NCI-H146 (cell line): ENCODE results near the gene IQCK.
A peak's percentile ranks its signal among the peaks of the same experiment; 100 is the strongest.

Experiments used
- DNase-seq: peaks from one replicate; lab custom pipeline; 2025; lab: John Stamatoyannopoulos, UW

The IQCK gene

DNA sequence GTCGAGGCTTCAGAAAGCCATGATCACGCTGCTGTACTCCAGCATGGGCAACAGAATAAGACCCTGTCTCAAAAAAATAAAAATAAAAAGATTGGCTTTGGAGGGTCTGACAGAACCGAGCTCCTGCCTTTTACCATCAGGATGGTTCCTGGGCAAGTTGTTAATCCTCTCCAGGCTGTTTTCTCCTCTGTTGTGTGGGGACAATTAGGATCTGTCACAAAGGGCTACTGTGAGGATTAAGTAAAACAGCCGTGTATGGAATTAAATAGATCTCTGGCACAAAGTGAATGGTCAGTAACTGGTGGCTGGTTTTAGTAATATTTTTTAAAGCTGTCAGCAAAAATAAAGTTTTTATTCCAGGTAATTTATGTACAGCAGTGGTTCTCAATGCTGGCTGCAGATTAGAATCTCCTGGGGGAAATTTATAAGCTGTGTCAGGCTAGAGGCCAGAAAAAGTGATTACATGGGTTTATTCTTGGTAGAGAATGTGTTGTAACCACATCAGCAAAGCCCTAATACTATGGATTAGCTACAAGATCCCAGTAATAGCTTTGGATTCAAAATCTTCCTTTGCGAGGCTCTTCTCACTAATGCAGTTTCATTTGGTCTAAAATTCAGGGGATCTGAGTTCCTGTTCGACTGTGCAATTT is 119.4 kb downstream of the IQCK start:
- DNase-seq, result no peak

DNA sequence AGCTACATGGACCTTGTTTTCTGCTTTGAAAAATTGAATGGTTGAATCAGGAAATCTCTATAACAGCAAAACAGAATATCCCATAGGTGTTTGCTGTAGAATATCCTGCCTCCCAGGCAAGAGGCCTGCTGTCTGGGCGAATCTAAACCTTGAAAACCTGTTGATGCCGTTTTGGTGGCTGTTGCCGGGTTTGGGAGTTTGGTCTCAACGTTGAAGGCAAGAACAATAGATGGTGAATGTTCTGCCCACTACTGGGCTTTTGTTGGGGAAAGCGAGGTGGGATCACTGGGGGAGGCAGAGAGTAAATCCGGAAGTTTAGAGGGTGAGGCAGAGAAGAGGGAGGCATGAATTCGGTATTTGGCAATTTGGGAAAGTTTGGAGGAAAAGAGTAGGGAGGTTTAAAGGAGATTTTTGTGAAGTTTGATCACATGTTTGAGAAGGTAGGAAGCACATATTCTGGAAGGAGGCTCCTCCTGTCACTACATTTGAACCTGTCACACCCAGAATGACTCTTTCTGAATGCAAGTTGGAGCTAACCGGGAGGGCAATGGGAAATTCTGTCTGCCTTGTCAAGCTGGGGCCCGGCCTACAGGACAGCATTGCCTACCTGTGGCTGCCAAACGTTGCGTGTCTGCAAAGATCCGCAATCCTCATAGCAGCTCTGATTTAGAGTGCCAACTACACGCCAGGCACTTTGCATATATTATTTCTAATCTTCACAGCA is 120.1 kb downstream of the IQCK start:
- DNase-seq, result no peak

DNA sequence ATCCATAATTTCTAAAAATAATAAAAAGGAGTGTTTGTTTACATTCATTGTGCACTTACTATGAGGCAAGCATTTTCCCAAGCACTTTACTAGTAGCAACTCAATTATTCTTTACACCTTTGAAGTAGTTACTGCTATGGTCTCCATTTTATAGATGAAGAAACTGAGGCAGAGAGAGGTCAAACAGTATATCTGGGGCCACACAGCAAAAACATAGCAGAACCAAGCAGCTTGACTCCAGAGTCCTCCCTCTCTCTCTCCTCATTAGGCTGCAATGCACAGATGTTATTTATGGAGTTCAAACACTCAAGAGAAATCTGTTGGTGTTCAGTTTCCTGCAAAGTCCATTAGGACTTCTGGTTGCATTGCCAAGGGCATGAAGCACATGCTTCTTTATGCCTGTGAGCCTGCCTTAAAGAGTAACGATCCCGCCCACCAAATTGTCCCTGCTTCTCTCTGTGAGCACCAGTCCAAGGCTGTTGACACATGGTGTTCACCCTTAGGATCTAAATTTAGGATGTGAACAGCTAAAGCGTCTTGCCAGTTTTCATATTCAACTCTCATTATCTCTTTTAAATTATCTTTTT is 122.5 kb downstream of the IQCK start:
- DNase-seq, result no peak

DNA sequence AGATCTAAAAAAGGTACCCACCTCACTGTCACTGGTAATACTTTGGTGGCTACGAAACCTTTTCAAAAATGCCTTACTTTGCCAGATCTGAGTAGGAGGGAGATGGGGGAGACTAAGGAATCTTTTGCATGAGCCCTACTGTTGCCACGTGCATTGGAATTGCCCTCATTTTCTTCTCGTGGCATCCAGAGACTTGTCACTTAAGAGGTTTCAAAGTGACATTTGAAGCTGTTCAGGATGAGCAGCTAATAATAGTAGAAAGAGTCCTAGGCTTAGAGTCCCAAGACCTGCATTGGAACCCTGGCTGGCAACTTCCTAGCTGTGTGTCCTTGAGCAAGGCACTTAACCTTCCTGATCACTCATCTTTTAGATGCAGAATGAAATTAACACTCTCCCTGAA is 123.1 kb downstream of the IQCK start:
- DNase-seq, result no peak

DNA sequence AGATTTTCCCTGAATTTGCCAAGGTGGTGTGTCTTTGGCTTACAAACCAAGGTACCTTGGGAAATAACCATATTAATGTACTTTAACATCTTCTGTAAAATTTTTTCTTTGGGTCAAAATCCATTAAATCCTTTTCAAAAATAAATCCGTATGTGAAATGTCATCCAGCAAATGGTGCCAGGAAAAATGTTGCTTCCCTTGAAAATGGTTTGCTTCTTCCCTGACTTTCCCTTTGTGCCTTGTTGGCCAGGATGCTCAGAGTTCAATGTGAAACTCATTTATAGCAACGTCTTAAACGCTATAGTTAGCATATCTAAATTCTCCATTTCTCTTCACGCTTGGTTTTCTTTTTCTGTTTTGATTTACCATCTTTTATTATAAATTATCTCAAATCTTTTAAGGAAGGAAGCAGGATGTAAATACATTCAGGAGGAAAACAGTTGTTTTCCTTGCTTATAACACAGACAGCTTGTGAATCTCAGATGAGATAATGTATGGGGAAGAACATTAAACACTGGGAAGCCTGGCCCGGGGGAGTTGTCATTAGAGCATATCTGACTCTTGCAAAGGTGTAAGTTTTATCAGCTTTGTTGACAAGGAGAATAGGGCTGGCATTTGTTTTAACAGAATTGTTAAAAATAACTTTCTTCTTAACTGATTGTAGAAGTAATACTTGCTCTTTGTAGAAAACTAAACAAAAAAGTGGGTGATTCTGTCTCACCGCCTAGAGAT is 124.5 kb downstream of the IQCK start:
- no peak for DNase-seq

DNA sequence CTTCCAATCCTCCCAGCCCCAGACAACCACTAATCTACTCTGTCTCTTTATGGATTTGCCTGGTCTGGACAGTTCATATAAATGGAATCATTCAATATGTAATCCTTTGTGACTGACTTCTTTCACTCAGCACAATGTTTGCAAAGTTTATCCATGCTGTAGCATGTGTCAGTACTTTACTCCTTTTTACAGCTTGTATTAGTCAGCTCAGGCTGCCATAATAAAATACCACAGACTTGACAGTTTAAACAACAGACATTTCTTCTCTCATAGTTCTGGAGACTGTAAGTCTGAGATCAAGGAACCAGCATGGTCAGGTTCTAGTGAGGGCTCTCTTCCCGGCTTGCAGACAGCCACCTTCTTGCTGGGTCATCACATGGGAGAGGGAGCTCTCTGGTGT is 125.3 kb downstream of the IQCK start:
- DNase-seq, result no peak

DNA sequence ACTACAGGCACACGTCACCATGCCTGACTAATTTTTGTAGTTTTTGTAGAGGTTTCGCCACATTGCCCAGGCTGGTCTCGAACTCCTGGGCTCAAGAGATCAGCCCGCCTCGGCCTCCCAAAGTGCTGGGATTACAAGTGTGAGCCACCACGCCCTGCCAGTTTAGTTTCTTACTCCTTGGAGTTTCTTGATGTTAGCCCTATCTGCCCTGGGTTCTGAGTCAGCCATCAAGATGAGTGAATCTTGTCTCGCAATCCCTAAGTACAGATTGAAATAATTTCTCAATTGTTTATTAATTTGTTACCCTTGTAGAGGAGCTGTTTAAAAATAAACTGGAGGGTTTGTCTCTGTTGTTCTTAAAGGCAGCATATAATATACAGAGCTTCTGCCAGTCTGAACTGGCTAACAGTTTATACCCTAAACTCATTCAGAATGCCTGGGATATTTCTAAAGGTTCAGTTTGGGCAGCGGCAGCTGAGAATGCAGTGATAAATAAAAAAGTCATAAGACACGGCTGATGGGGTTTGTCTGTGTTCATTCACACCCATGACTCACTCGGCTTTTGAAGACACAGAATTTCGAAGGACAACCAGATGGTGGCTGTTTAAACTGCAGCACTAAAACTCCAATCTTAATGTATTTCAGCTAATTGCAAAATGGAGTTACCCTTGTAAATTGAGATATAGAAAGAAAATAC is 127.0 kb downstream of the IQCK start:
- no peak for DNase-seq

DNA sequence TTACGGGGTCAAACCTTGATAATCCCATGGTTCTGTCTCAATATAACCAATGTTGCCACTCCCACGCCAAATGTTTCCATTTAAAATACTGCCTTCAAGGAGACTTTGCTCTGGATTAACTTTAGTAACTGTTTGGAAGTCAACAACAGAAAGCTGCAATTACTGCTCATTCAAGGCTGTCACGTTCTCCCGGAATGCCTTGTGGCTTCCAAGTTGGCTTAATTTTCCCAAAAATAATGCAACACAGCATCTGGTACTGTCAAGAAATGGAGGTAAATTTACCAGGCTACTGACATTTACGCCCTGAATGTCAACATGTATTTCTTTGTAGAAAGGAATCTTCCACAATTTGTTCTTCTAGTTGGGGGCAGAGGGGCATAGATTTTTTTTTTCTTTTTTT is 128.4 kb downstream of the IQCK start:
- no peak for DNase-seq

DNA sequence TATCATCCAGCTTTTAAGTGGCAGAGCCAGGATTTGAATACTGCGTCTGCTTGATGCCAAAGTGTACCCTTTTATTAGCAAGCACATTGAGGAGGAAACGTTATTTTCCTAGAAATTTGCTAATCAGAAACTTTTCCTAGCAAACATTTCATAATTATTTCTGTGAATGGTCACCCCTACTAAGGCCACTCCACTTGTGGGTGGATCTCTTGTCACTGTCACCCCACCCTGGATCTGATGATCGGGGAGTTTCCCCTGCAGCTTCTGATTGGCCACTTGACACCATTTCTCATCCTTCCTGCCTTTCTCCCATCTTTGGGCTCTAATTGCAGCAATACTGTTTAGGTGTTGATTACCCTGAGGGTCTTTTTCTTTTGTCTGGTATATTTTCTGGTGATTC is 130.7 kb downstream of the IQCK start:
- no peak for DNase-seq

DNA sequence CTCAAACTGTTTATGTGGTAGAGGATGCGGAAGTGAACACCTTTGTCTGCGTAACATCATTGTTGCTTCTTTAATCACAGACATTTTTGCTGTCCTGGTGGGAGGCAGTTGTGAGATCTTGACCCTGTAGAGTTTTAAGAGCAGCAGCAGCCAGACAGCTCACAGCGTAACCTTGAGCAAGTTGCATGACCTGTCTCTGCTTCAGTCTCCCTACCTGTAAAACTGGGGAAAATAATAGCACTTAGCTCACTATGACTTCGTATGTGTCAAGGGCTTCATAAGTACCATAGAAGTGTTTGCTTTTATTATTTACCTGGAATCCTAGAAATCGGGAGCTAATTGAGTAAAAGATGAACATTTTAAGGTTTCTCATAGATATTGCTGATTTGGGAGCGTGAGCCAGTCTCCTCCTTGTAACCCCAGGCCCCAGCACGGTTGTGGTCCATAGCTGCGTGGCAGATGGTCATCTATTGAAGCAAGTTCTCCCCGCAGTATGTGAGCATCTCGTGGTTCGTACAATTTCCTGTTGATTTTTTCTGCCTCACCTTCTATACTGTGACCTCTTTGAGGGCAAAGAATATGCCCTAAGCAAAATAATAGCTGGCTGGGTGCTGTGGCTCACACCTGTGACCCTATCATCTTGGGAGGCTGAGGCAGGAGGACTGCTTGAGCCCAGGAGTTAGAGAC is 132.2 kb downstream of the IQCK start:
- no peak for DNase-seq

DNA sequence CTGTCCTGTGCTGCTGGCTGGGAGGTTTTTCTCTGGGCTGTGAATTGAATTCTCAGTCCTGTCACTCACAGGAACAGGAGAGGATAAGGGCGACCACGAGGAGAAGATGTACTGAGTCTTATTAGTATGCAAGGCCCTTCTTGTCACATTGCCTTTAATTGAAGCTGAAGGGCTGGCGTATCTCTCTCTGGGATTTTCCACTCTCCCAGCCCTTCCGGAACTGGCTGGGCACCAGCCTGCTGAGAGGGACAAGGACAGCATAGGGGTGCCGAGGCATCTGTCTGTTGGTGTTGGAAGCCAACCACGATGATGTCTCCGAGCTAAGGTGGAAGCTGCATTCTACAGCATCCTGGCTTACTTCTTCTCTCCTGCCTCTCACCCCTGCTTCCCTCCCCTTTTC is 133.4 kb downstream of the IQCK start:
- DNase-seq, result no peak

DNA sequence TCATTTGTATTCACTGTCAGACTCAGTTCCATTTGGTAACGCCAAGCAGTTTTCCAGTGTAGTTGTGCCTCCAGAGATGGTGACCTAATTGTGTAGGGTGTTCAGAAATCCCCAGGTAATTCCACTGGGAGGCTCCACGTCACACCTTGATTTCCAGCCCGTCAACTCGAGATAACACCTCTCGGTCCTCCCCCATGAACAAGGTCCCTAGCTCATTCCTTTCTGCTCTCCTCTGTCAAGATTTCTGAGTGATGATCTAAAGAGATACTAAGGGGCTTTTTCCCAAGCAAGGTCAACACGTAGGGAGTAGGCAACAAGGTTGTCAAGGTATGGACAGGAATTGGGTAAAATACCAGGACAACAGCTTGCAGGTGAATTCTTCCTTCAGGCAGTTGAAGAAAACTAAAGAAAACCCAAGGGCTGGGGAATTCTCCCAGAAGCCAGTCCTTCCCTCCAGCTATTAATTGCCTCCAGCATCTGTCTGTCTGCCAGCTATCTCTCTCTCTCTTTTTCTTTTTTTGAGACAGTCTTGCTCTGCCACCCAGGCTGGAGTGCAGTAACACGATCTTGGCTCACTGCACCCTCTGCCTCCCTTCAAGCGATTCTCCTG is 135.2 kb downstream of the IQCK start:
- DNase-seq, result no peak

DNA sequence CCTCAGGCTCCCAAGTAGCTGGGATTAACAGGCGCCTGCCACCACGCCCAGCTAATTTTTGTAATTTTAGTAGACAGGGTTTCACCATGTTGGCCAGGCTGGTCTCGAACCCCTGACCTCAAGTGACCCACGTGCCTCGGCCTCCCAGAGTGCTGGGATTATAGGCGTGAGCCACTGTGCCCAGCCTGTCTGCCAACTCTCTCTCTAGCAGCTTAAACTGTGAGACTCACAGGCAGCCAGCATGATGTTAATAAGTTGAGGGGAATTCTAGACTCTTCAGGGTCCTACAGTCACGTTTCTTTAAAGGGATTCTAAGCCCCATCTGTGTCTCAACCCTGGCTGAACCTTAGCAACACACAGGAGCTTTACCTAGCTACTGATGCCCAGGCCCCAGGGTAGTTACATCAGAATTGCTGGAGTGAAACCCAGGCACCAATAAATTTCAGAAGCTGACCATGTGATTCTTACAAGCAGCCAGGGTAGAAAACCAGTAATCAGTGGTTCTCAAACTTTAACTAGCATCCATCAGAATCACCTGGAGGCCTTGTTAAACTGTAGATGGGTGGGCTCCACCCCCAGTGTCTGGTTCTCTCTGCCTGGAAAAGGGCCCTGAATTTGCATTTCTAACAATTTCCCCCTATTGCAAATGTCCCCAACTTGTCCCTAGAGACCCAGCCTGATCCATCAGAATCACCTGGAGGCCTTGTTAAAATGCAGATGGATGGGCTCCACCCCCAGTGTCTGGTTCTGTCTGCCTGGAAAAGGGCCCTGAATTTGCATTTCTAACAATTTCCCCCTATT is 135.9 kb downstream of the IQCK start:
- no peak for DNase-seq

DNA sequence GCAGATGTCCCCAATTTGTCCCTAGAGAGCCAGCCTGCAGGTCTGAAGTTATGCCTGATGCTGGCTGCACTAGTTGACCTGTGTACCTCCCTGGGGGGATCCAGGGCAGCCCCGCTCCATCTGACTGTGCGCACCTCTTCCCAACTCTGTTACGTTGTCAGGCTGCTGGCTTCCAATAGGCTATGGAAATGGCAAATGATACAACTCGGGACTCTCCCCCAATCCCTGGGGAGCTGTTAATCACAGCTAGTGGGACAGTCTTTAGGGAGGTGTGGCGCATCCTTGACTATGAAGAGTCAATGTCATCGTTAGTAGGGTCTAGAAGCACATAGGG is 136.4 kb downstream of the IQCK start:
- DNase-seq, result no peak

DNA sequence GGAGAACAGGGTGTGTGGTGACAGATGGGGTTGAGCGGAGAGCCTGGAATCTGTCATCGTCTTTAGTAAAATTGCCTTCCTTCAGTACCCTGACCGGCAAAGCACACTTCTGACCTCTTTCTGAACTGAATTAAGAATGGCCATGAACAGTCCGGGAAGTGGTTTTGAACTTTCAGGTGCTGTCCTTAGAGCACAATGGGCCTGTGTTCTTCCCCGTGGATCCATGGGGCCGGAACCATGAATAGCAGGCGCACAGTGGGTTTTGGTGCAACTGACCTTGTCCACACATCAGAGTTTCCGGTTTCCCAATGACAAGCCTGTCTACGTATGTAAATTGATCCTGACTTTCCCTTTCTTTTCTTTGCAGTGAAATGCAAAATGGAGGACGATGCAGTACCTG is 138.0 kb downstream of the IQCK start:
- no peak for DNase-seq

DNA sequence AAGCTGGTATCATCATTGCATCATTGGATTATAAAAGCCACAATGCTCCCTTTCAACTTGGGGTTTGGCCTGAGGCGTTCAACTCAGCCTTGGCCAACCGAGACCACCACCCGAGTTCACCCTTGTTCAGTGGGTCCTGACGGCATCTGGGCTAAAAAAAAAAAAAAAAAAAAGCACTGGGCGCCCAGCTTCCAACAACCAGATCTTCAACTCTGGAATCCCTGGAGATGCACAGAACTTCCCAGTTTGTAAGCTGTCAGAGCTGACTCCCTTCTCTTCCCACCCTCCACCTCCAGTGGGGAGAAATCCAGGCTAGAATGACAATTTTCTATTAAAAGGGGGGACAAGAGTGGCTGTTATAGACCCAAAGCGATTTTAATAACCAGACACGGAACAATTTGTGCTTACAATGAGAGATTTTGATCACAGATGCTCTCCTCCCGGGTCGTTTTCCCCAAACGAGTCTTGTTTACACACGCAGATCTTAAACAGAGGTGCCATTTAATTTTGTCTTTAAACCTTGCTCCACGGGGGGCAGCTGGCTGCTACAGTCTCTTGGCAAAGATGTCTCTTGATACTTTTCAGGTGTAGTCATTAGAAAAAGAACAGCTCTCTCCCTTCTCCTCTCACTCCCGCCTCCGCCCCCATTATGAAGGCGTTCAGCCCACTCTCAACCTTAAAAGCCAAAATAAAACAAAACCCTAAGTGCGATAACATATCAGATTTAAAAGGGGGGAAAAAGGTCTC is 139.7 kb downstream of the IQCK start:
- peak; percentile 26 for DNase-seq

DNA sequence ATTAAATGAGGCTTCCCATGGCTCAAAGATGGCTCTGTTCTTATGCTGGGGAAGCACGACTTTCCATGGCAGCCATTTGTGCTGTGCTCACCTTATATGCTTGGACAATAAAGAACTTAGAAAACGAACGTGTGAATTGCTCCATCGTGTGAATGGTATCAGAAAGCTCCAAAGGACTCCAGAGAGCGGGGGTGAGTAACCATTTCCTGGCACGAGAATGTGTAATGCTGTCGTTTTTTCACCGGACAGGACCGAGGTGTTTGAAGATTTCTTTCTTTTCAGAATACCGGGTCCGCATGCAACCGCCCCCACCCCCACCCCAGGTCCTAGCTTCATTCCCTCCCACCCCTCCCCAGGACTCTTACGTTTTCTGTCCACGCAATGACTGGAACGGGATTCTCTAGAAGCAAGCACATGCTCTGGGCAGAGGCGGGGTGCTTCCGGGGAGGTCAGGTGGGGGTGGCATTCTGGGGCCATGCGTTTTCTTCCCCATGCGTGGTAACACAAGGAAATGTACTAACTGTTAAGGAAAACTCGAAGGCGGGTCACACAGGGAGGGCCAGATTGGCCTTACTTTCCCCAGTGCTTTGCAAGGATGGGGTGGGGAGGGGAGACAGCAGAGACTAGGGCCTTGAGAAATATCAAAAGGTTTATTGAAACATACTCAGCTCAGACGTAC is 140.4 kb downstream of the IQCK start:
- DNase-seq, result no peak

DNA sequence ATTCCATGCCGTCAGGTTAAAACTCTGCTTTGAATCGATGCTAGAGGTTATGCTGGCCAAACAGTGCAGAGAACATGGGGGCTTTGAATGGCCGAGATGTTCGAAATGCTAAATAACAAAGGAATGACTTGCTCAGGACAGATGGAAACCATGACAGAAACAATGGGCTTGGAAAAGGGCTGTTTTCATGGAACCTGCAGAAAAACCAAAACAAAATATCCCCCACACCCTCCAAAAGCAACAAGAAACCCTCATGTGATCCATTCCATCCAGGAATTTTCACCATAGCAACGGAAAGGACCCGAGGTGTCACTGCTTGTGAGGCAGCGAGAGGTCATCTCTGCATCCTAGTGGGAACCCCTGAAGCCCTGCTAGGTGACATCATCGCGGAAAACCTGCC is 141.1 kb downstream of the IQCK start:
- DNase-seq, result no peak

DNA sequence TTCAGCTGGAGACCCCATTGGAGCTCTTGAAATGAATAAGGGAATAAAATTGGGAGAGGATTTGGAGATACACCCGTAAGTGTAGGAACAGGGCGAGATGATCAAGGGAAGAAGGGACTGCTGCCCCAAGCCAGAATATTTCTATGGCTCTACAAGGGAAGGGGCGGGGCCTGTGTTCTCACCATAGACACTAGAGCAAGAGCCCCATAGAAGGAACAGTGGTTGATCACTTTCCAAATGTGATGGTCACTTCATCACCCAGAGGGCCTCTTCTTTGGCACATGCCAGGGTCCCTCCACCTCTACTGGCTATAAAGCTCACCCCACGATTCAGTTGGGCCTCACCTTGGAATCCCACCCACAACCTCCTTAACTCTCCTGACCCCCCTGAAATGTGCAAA is 141.5 kb downstream of the IQCK start:
- no peak for DNase-seq
